ENCODE measurements around the gene ADISSP. TPM values are rescaled to one million over a fixed set of nuclear protein-coding genes. Genes with fewer than 3 reads are reported as not detected.

ADISSP gene
- total and polyA plus RNA-seq, 2 of the 13 experiments (the other 11 are each of a cell fraction or from before 2014, with no cell fraction given), result 38.3 to 90.6 TPM

- TF ChIP-seq NR2F6 (IDR thresholded peaks at IDR 0.05) (no peak), NR2F6 (CRISPR knock-in tag; IDR thresholded peaks at IDR 0.05) (peak; percentile 44; the same call in 1 of the 2 replicates), ZNF770 (CRISPR knock-in tag; IDR thresholded peaks at IDR 0.05) (peak; percentile 88), ZNF382 (CRISPR knock-in tag; IDR thresholded peaks at IDR 0.05; ENCODE audit: borderline replicate concordance) (no peak), CBX2 (IDR thresholded peaks at IDR 0.05; ENCODE audit: low read depth, low read length) (no peak), CBX2 (CRISPR knock-in tag; IDR thresholded peaks at IDR 0.05; ENCODE audit: low read depth) (peak; percentile 95; the same call in 1 of the 2 replicates), TFAP4 (IDR thresholded peaks at IDR 0.05; ENCODE audit: borderline replicate concordance, low read depth) (0 out of 2 replicates have a peak, but pooled peaks have one; percentile 9), ZNF329 (CRISPR knock-in tag; IDR thresholded peaks at IDR 0.05; ENCODE audit: low read depth) (no peak), PPARG (CRISPR knock-in tag; conservative IDR thresholded peaks at IDR 0.05) (no peak), SKI (IDR thresholded peaks at IDR 0.05; ENCODE audit: partially characterized antibody) (peak; percentile 27), ZNF256 (CRISPR knock-in tag; conservative IDR thresholded peaks at IDR 0.05) (no peak), ZFY (CRISPR knock-in tag; IDR thresholded peaks at IDR 0.05) (peak; percentile 10; the same call in 1 of the 2 replicates), NFE2 (CRISPR knock-in tag; IDR thresholded peaks at IDR 0.05) (no peak), ZNF260 (CRISPR knock-in tag; IDR thresholded peaks at IDR 0.05; ENCODE audit: borderline replicate concordance, low read depth) (no peak), ZNF230 (CRISPR knock-in tag; IDR thresholded peaks at IDR 0.05) (peak; percentile 90; the same call in 1 of the 2 replicates), DNMT3B (CRISPR knock-in tag; conservative IDR thresholded peaks at IDR 0.05) (peak; percentile 54; the same call in 1 of the 2 replicates), REPIN1 (CRISPR knock-in tag; IDR thresholded peaks at IDR 0.05; ENCODE audit: borderline replicate concordance, low read depth) (no peak), ZNF354B (CRISPR knock-in tag; IDR thresholded peaks at IDR 0.05) (no peak), NRL (CRISPR knock-in tag; IDR thresholded peaks at IDR 0.05; ENCODE audit: borderline replicate concordance) (0 out of 2 replicates have a peak, but pooled peaks have one; percentile 68), PAX8 (CRISPR knock-in tag; IDR thresholded peaks at IDR 0.05; ENCODE audit: borderline replicate concordance) (peak; percentile 88; the same call in 1 of the 2 replicates), CENPT (CRISPR knock-in tag; IDR thresholded peaks at IDR 0.05; ENCODE audit: low read depth) (no peak), ZNF136 (CRISPR knock-in tag; IDR thresholded peaks at IDR 0.05; ENCODE audit: low read depth) (peak; percentile 74; the same call in 1 of the 2 replicates), SP1 (IDR thresholded peaks at IDR 0.05) (no peak), SP1 (CRISPR knock-in tag; IDR thresholded peaks at IDR 0.05) (no peak), NCOA5 (CRISPR knock-in tag; IDR thresholded peaks at IDR 0.05) (no peak), TBL1XR1 (IDR thresholded peaks at IDR 0.05; ENCODE audit: borderline replicate concordance, low read length, partially characterized antibody) (no peak), SIN3A (IDR thresholded peaks at IDR 0.05; ENCODE audit: borderline replicate concordance, low read depth, low read length) (peak; percentile 25; the same call in 1 of the 2 replicates), ATF3 (CRISPR knock-in tag; IDR thresholded peaks at IDR 0.05) (0 out of 2 replicates have a peak, but pooled peaks have one; percentile 19), PHF8 (CRISPR knock-in tag; IDR thresholded peaks at IDR 0.05) (peak; percentile 8; the same call in 1 of the 2 replicates), PTBP1 (IDR thresholded peaks at IDR 0.05; ENCODE audit: low read depth, low read length, poor library complexity, severe bottlenecking) (peak; percentile 93)
Measured at GRCh38 chr20:3768342-3769130, 983 bp upstream of the ADISSP start (continued).

Data from HepG2 (cell line).